Amygdala (tissue), 56 donors: ENCODE measurements around the gene TRAPPC5.

Source experiments
- DNase-seq, 56 donors: peaks; one replicate each; lab custom pipeline; 2025; lab: John Stamatoyannopoulos, UW

Gene TRAPPC5

GRCh38 chr19:7729211-7729610 is 48.6 kb downstream of the TRAPPC5 start:
- DNase-seq: no peak

- DNase-seq: peak in 1 of 56 donors; percentile 53
Observed at GRCh38 chr19:7729831-7730285, 49.2 kb downstream of the TRAPPC5 start.

DNA sequence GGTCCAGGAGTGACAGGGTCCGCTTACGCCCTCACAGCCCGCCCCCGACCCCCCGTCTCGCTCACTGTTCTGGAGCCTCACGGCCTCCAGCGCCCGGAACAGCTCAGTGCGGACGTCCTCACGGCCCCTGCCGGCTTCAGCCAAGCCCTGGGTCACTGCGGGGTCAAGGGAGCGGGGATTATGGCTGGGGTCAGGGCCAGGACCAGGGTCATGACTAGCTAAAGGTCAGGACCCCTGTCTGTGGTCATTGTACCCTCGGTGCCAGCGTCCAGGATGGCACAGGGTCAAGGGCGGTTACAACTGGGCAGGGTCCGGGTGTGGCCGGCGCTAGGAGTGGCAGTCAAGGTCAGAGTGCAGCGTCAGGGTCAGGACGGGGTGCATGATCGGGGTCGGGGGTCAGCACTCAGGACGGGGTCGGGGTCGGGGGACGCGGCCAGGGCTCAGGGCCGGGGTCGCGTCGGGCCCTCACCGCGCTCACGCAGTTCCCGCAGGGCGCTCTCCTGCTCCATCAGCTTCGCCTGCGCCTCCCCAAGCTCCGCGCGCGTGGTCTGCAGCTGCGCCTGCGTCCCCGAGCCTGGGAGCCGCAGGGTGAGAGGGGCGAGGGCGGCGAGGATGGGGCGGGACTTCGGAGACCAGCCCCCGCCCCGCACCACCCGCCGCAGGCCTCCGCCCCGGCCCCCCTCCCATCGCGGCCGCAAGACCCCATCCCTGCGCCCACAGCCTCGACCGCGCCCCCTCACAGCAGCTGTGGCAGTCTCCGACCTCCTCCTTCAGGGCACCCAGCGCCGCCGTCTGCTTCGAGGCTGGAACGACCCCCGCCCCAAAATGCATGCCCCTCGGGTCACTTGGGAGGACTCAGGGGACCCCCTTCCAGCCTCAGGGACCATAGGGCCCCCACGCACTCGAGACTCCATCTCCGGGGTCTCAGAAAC is 49.9 kb downstream of the TRAPPC5 start:
- DNase-seq: peak in 1 of 56 donors; percentile 53

GRCh38 chr19:7731218-7731595 is 50.6 kb downstream of the TRAPPC5 start:
- DNase-seq: no peak

DNA sequence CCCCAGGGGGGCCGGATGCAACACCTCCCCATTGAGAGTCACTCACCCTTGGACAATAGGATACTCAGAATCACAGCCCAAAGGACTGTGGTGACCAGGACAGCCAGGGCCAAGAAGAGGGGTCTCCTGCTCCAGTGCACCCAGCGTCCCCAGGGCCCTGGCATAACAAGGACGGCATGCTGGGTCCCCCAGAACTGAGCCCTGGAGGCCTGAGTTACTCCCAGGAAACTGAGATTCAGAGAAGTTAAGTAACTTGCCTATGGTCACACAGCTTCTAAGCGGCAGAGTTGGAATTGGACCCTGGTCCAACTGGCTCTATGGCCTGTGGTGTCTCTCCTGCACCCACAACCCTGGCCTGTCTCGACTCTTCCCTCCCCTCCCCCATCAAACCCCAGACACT is 51.0 kb downstream of the TRAPPC5 start:
- no peak for DNase-seq

GRCh38 chr19:7732045-7732444 is 51.4 kb downstream of the TRAPPC5 start, which contains the start of gene CLEC4G:
Gene CLEC4G, minus strand, starts transcription at chr19:7732110. Its CDS starts 8 bp downstream, at chr19:7732102.
- no peak for DNase-seq

DNA sequence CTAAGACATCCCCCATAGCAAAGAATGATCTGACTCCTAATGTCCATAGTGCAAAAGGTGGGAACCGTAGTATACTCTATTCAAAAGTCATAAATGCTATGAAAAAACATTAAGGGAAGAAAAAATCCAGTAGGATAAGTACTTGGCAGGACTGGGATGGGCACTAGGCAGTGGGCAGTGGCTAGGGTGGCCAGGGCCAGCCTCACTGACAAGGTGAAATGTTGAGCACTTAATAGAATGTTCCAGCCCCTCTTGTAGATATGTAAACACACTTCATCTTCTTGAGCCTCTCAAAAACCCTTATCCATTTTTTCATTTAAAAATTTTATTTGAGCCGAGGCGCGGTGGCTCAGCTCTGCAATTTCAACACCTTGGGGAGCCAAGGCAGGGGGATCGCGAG is 52.7 kb downstream of the TRAPPC5 start:
- DNase-seq: no peak

- no peak for DNase-seq
Observed at GRCh38 chr19:7734220-7735203, 53.9 kb downstream of the TRAPPC5 start.

GRCh38 chr19:7736148-7736547 is 55.5 kb downstream of the TRAPPC5 start:
- DNase-seq: no peak

DNA sequence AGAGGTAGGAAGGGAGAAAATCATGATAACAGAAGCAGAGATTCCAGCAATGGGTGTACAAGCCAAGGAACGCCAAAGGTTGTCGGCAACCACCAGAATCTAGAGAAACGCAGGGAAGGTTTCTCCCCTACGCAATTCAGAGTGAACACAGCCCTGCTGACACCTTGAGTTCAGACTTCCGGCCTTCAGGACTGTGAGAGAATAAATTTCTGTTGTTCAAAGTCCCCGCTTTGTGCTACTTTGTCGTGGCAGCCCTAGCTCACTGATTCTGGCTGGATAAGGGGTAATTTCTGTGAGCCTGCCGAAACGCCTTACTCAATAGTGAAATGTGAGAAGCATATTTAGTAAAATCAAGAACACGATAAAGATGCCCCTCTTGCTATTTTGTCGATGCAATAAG is 56.6 kb downstream of the TRAPPC5 start:
- no peak for DNase-seq
